Smooth muscle cell (in vitro differentiated cells): ENCODE measurements around the gene KDM7A. TPM values are rescaled to one million over a fixed set of nuclear protein-coding genes. Genes with fewer than 3 reads are reported as not detected.
"Not testable (repeated sequence)": the region's sequence is repeated elsewhere in the genome, so short reads cannot be mapped to it uniquely, and the experiment has no call there.

ENCODE experiments used
- DNase-seq: peaks from one replicate; lab custom pipeline; 2025; ENCODE audit not compliant: unreplicated experiment; lab: John Stamatoyannopoulos, UW
- H2AFZ ChIP-seq: fragments of 200-600 bp; sonication (generic); 2 replicates; pipeline ENCODE4 v1.6.0; 2016; ENCODE audit warnings: antibody characterized with exemption, low read depth, mild to moderate bottlenecking
- H3F3A ChIP-seq: fragments of 200-600 bp; sonication (generic); 2 replicates; pipeline ENCODE4 v1.6.0; 2017; ENCODE audit warnings: antibody characterized with exemption, low read depth
- H3K27ac ChIP-seq: fragments of 200-600 bp; sonication (generic); 2 replicates; pipeline ENCODE4 v1.5.1; 2016; ENCODE audit warnings: low read depth, mild to moderate bottlenecking
- H3K27me3 ChIP-seq: fragments of 200-600 bp; sonication (generic); 2 replicates; pipeline ENCODE4 v1.6.1; 2016; ENCODE audit warnings: low read depth, mild to moderate bottlenecking
- H3K36me3 ChIP-seq: fragments of 200-600 bp; sonication (generic); 2 replicates; pipeline ENCODE4 v1.5.1; 2016; ENCODE audit warnings: low read depth
- H3K4me1 ChIP-seq: fragments of 200-600 bp; sonication (generic); 2 replicates; pipeline ENCODE4 v1.5.1; 2016; ENCODE audit warnings: low read depth
- H3K4me2 ChIP-seq: fragments of 200-600 bp; sonication (generic); 2 replicates; pipeline ENCODE4 v1.6.0; 2016; ENCODE audit warnings: mild to moderate bottlenecking
- H3K4me3 ChIP-seq: fragments of 200-600 bp; sonication (generic); 2 replicates; pipeline ENCODE4 v1.5.1; 2016; ENCODE audit warnings: mild to moderate bottlenecking
- H3K79me2 ChIP-seq: fragments of 200-600 bp; sonication (generic); 2 replicates; pipeline ENCODE4 v1.6.0; 2016; ENCODE audit warnings: low read depth, mild to moderate bottlenecking
- H3K9ac ChIP-seq: fragments of 200-600 bp; sonication (generic); 2 replicates; pipeline ENCODE4 v1.6.0; 2016; ENCODE audit warnings: low read depth
- H3K9me3 ChIP-seq: fragments of 200-600 bp; sonication (generic); replicated peaks from 2 replicates; pipeline ENCODE4 v1.5.1; 2016; ENCODE audit warnings: low read depth
- H4K20me1 ChIP-seq: fragments of 200-600 bp; sonication (generic); 2 replicates; pipeline ENCODE4 v1.6.0; 2016; ENCODE audit warnings: low read depth
- WGBS: methylation state at CpG from one replicate; pipeline ENCODE4 v1.1.7; 2016; ENCODE audit warnings: low lambda C conversion rate; 5-methylcytosine and 5-hydroxymethylcytosine counted together
- polyA plus RNA-seq: library from polyadenylated mRNA; unstranded; fragments of >200 nt; fragmentation: Nextera tagmentation; extraction: Ambion mirVana; gene quantifications from 2 replicates; pipeline ENCODE4 v1.2.1, GENCODE V29; 2016
- total RNA-seq: library from RNA; depleted of rRNA; stranded (reverse); fragments of >200 nt; gene quantifications from 2 replicates; pipeline ENCODE4 v1.2.3, GENCODE V29; 2014
- TF ChIP-seq, protein P1 (sequence below): fragments of 200-600 bp; sonication (generic); IDR thresholded peaks from 2 replicates; pipeline ENCODE4 v1.5.1; 2017; ENCODE audit warnings: borderline replicate concordance, mild to moderate bottlenecking, antibody characterized with exemption; ENCODE audit not compliant: insufficient read depth, poor library complexity, severe bottlenecking

The KDM7A gene
- total and polyA plus RNA-seq, 2 experiments from 2014 or later: 0.88 to 17.3 TPM

- no peaks in the 10 kb centered on the region for H4K20me1 ChIP-seq
- no peaks in the 10 kb centered on the region for H3K27me3 ChIP-seq
- no peak overlapping the region for H3K4me3 ChIP-seq
- no peak overlapping the region for H2AFZ ChIP-seq
- no peak overlapping the region for H3K27ac ChIP-seq
- TF ChIP-seq, protein P1, sequence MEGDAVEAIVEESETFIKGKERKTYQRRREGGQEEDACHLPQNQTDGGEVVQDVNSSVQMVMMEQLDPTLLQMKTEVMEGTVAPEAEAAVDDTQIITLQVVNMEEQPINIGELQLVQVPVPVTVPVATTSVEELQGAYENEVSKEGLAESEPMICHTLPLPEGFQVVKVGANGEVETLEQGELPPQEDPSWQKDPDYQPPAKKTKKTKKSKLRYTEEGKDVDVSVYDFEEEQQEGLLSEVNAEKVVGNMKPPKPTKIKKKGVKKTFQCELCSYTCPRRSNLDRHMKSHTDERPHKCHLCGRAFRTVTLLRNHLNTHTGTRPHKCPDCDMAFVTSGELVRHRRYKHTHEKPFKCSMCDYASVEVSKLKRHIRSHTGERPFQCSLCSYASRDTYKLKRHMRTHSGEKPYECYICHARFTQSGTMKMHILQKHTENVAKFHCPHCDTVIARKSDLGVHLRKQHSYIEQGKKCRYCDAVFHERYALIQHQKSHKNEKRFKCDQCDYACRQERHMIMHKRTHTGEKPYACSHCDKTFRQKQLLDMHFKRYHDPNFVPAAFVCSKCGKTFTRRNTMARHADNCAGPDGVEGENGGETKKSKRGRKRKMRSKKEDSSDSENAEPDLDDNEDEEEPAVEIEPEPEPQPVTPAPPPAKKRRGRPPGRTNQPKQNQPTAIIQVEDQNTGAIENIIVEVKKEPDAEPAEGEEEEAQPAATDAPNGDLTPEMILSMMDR: no peak
- no peak overlapping the region for H3K4me2 ChIP-seq
- no peaks in the 10 kb centered on the region for H3K9me3 ChIP-seq
- H3K79me2 ChIP-seq: no peaks in the 10 kb centered on the region
- no peak for DNase-seq
- H3K36me3 ChIP-seq: peaks cover 3% of the 10 kb centered on the region
- H3F3A ChIP-seq: no peaks in the 10 kb centered on the region
- WGBS: 96% methylated on average over 3 of the region's 3 CpGs
- no peaks in the 10 kb centered on the region for H3K4me1 ChIP-seq
- no peak overlapping the region for H3K9ac ChIP-seq
These were observed 53.8 kb downstream of the KDM7A start for GRCh38 chr7:140122965-140123364.

DNA sequence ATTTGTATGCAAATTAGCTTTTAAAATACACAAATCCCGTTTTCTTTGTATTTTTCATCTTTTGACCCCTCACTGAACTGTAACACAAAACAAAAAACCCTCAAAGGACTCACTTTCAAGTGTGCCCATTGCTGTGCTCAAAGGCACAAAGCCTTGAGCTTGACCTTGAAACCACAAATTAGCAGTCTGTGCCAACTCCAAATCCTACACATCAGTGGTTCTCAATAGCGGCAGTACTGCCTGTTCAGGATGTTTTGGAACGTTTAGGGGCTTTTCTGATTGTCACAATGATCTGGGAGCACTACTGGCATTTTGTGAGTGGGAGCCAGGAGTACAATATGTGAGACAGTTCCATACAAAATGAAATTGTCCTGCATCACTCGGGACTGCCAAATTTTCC is 55.5 kb downstream of the KDM7A start:
- Histone ChIP-seq H3K4me3 (no peak overlapping the region), H3K27ac (no peak overlapping the region), H3F3A (no peaks in the 10 kb centered on the region), H4K20me1 (no peaks in the 10 kb centered on the region), H2AFZ (no peak overlapping the region), H3K9ac (no peak overlapping the region), H3K9me3 (no peaks in the 10 kb centered on the region), H3K4me1 (no peaks in the 10 kb centered on the region), H3K79me2 (no peaks in the 10 kb centered on the region), H3K4me2 (no peak overlapping the region), H3K36me3 (peaks cover 4% of the 10 kb centered on the region), H3K27me3 (no peaks in the 10 kb centered on the region)
- DNase-seq: no peak
- WGBS: 72% methylated on average over 4 of the region's 4 CpGs
- TF ChIP-seq, protein P1: no peak

- not testable (repeated sequence) for H2AFZ ChIP-seq, H3K27me3 ChIP-seq, DNase-seq, H3K36me3 ChIP-seq, H3K4me1 ChIP-seq, H3K27ac ChIP-seq, H3K4me3 ChIP-seq, H3K4me2 ChIP-seq, H3F3A ChIP-seq, H3K9me3 ChIP-seq, H3K9ac ChIP-seq, H3K79me2 ChIP-seq, H4K20me1 ChIP-seq
- 100% methylated on average over 2 of the region's 31 CpGs for WGBS
These were observed 62.0 kb downstream of the KDM7A start for GRCh38 chr7:140114817-140115216.

DNA sequence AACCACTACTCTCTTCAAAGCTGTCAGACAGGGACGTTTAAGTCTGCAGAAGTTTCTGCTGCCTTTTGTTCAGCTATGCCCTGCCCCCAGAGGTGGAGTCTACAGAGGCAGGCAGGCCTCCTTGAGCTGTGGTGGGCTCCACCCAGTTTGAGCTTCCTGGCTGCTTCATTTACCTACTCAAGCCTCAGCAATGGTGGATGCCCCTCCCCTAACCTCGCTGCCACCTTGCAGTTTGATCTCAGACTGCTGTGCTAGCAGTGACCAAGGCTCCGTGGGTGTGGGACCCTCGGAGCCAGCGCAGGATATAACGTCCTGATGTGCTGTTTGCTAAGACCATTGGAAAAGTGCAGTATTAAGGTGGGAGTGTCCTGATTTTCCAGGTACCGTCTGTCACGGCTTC is 68.0 kb downstream of the KDM7A start:
- H3K27me3 ChIP-seq, H3K9ac ChIP-seq, H3K27ac ChIP-seq, H3K4me2 ChIP-seq, H3F3A ChIP-seq, DNase-seq, H3K79me2 ChIP-seq, H3K4me3 ChIP-seq, H3K4me1 ChIP-seq, H2AFZ ChIP-seq, H4K20me1 ChIP-seq, H3K9me3 ChIP-seq: not testable (repeated sequence)
- WGBS: 94% methylated on average over 8 of the region's 8 CpGs
- H3K36me3 ChIP-seq: peaks cover 14% of the 10 kb centered on the region

- H2AFZ ChIP-seq: no peak overlapping the region
- no peaks in the 10 kb centered on the region for H3K27me3 ChIP-seq
- H3K4me1 ChIP-seq: no peaks in the 10 kb centered on the region
- H4K20me1 ChIP-seq: no peaks in the 10 kb centered on the region
- H3K27ac ChIP-seq: no peak overlapping the region
- H3K9me3 ChIP-seq: no peaks in the 10 kb centered on the region
- no peaks in the 10 kb centered on the region for H3K79me2 ChIP-seq
- no peaks in the 10 kb centered on the region for H3F3A ChIP-seq
- WGBS: 96% methylated on average over 4 of the region's 4 CpGs
- TF ChIP-seq, protein P1: no peak
- H3K4me3 ChIP-seq: no peak overlapping the region
- no peak overlapping the region for H3K9ac ChIP-seq
- DNase-seq: no peak
- no peak overlapping the region for H3K4me2 ChIP-seq
- peaks cover 32% of the 10 kb centered on the region for H3K36me3 ChIP-seq
These were observed 80.3 kb downstream of the KDM7A start for GRCh38 chr7:140096459-140096858.
